ENCODE data around the gene EWSR1. TPM values are rescaled to one million over a fixed set of nuclear protein-coding genes. Genes with fewer than 3 reads are reported as not detected.

EWSR1 gene
- total and polyA plus RNA-seq, 2 of the 4 experiments (the other 2 are of a cell fraction) = 243 to 518 TPM

- no peak overlapping the region for H4K5ac ChIP-seq (ENCODE audit: low read depth, low read length)
- no peak overlapping the region for H3K4me2 ChIP-seq (ENCODE audit: low read depth, low read length)
- no TSS peak for BruUV-seq (replicated peaks)
- H3K18ac ChIP-seq (ENCODE audit: low read depth, low read length) = no peak overlapping the region
- no peak overlapping the region for H3K23ac ChIP-seq (ENCODE audit: low read depth, low read length)
- no peaks in the 10 kb centered on the region for H3K9me3 ChIP-seq (ENCODE audit: control insufficient read depth, insufficient read depth, low read length)
- H3K4me1 ChIP-seq (ENCODE audit: control insufficient read depth, insufficient read depth, low read length) = no peaks in the 10 kb centered on the region
- CTCF ChIA-PET = no interaction called here
- peaks cover 5% of the 10 kb centered on the region; the same call in 1 of the 2 replicates for H3K36me3 ChIP-seq (ENCODE audit: control insufficient read depth, insufficient read depth, low read length)
- intact Hi-C loops (cut with micrococcal nuclease) = loop anchor here (2.0 kb wide), 1 partner anchor 652 kb away; no protein-coding TSS in a partner anchor
- no peak overlapping the region for H3K4me3 ChIP-seq (ENCODE audit: insufficient read depth, low read depth, low read length)
- no peak overlapping the region for H2AFZ ChIP-seq (replicated peaks; ENCODE audit: low read length, poor library complexity)
- H3K4ac ChIP-seq (ENCODE audit: low read depth, low read length) = no peak overlapping the region
- no peak overlapping the region for H2BK15ac ChIP-seq (ENCODE audit: low read depth, low read length)
- in situ Hi-C loops (cut with MboI; ENCODE audit: low sequenced_read_pairs) = no loop called here
- H2BK20ac ChIP-seq (ENCODE audit: low read depth, low read length) = no peak overlapping the region
- H2BK120ac ChIP-seq (ENCODE audit: low read depth, low read length) = no peak overlapping the region
- H4K20me1 ChIP-seq (ENCODE audit: insufficient read depth, low read length) = no peaks in the 10 kb centered on the region
- ATAC-seq (ENCODE audit: low read depth) = no peak
- no peaks in the 10 kb centered on the region; the same call in 1 of the 2 replicates for H3K27me3 ChIP-seq (ENCODE audit: control insufficient read depth, insufficient read depth, low read length)
- H4K8ac ChIP-seq (ENCODE audit: low read depth in 2 of 2, low read length in 2 of 2) = no peak overlapping the region
- H2AK9ac ChIP-seq (replicated peaks; ENCODE audit: low read depth, low read length, poor library complexity) = no peak overlapping the region
- H3K56ac ChIP-seq (ENCODE audit: extremely low read depth, insufficient read depth, low read length) = no peak overlapping the region
- 0 out of 2 replicates have a peak, but pooled peaks cover 2% of the 10 kb centered on the region for H3K9me1 ChIP-seq (ENCODE audit: insufficient read depth, low read length)
- POLR2A ChIA-PET (ENCODE audit: unreplicated experiment) = no interaction called here
- H4K91ac ChIP-seq (ENCODE audit: insufficient read depth, low read depth, low read length) = no peak overlapping the region
- TF ChIP-seq, protein P1, sequence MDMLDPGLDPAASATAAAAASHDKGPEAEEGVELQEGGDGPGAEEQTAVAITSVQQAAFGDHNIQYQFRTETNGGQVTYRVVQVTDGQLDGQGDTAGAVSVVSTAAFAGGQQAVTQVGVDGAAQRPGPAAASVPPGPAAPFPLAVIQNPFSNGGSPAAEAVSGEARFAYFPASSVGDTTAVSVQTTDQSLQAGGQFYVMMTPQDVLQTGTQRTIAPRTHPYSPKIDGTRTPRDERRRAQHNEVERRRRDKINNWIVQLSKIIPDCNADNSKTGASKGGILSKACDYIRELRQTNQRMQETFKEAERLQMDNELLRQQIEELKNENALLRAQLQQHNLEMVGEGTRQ (IDR thresholded peaks at IDR 0.05; ENCODE audit: low read depth, low read length) = no peak
- TF ChIP-seq RAD21 (IDR thresholded peaks at IDR 0.05; ENCODE audit: low read length) = no peak
- no peak for TF ChIP-seq MAZ (IDR thresholded peaks at IDR 0.05; ENCODE audit: borderline replicate concordance, low read depth, low read length)
- no peak for TF ChIP-seq RFX5 (IDR thresholded peaks at IDR 0.05; ENCODE audit: low read depth, low read length)
- TF ChIP-seq CEBPB (IDR thresholded peaks at IDR 0.05; ENCODE audit: low read depth, low read length) = no peak
- TF ChIP-seq MXI1 (IDR thresholded peaks at IDR 0.05; ENCODE audit: borderline replicate concordance, low read depth, low read length) = no peak
- no peak for TF ChIP-seq NFE2L2 (IDR thresholded peaks at IDR 0.05; ENCODE audit: low read depth, low read length)
- TF ChIP-seq, protein P2, sequence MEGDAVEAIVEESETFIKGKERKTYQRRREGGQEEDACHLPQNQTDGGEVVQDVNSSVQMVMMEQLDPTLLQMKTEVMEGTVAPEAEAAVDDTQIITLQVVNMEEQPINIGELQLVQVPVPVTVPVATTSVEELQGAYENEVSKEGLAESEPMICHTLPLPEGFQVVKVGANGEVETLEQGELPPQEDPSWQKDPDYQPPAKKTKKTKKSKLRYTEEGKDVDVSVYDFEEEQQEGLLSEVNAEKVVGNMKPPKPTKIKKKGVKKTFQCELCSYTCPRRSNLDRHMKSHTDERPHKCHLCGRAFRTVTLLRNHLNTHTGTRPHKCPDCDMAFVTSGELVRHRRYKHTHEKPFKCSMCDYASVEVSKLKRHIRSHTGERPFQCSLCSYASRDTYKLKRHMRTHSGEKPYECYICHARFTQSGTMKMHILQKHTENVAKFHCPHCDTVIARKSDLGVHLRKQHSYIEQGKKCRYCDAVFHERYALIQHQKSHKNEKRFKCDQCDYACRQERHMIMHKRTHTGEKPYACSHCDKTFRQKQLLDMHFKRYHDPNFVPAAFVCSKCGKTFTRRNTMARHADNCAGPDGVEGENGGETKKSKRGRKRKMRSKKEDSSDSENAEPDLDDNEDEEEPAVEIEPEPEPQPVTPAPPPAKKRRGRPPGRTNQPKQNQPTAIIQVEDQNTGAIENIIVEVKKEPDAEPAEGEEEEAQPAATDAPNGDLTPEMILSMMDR (conservative IDR thresholded peaks at IDR 0.05; ENCODE audit: low read depth, low read length) = no peak
- H3K9ac ChIP-seq (ENCODE audit: low read depth, low read length) = no peak overlapping the region
- H2AK5ac ChIP-seq (ENCODE audit: low read depth, low read length) = no peak overlapping the region
- no peak overlapping the region for H3K14ac ChIP-seq (replicated peaks; ENCODE audit: low read depth, low read length)
- 96% methylated on average over 4 of the region's 11 CpGs; no CpG with 5 or more reads in 1 of the 2 experiments for WGBS, 2 experiments (ENCODE audit: extremely low coverage in 2 of 2, insufficient read length in 1 of 2)
- H2BK5ac ChIP-seq (ENCODE audit: low read depth, low read length, poor library complexity, severe bottlenecking) = no peak overlapping the region
- no peaks in the 10 kb centered on the region for H3K79me1 ChIP-seq (ENCODE audit: low read depth in 1 of 2, low read length in 2 of 2)
- dilution Hi-C loops (cut with HindIII; ENCODE audit: low sequenced_read_pairs, unreplicated experiment) = no loop called here
- no peak overlapping the region for H3K27ac ChIP-seq (ENCODE audit: insufficient read depth, low read length)
- no peak for DNase-seq
Observed at GRCh38 chr22:29255064-29255621, 12.9 kb upstream of the EWSR1 start.

All from IMR-90 (cell line).